NCI-H1417 treated with DMSO at 0.1 percent for 48 hours (cell line): Measurements from ENCODE around the gene MESP1.

Experiments
- DNase-seq: peaks from one replicate; lab custom pipeline; 2025; lab: John Stamatoyannopoulos, UW

Gene MESP1

GRCh38 chr15:89758283-89758682, 7.2 kb upstream of the MESP1 start:
- no peak for DNase-seq

- no peak for DNase-seq
Observed at GRCh38 chr15:89756897-89757296, 5.8 kb upstream of the MESP1 start.

- no peak for DNase-seq
Observed at GRCh38 chr15:89755701-89756100, 4.7 kb upstream of the MESP1 start.

- no peak for DNase-seq
Observed at GRCh38 chr15:89754361-89755154, 3.5 kb upstream of the MESP1 start.

GRCh38 chr15:89753855-89754254, 2.8 kb upstream of the MESP1 start:
- DNase-seq, result no peak

GRCh38 chr15:89751748-89752147, 699 bp upstream of the MESP1 start:
- no peak for DNase-seq

- DNase-seq, result no peak
Observed at GRCh38 chr15:89749951-89750559, 994 bp downstream of the MESP1 start.

- no peak for DNase-seq
Observed at GRCh38 chr15:89749526-89749925, 1.5 kb downstream of the MESP1 start.

- DNase-seq, result no peak
Observed at GRCh38 chr15:89749054-89749453, 2.0 kb downstream of the MESP1 start.

- no peak for DNase-seq
Observed at GRCh38 chr15:89747708-89748682, 3.1 kb downstream of the MESP1 start.

GRCh38 chr15:89746386-89746780, 4.7 kb downstream of the MESP1 start:
- no peak for DNase-seq

- no peak for DNase-seq
Observed at GRCh38 chr15:89745768-89746167, 5.3 kb downstream of the MESP1 start.

- no peak for DNase-seq
Observed at GRCh38 chr15:89745131-89745530, 5.9 kb downstream of the MESP1 start.

GRCh38 chr15:89743594-89743993, 7.5 kb downstream of the MESP1 start:
- no peak for DNase-seq

GRCh38 chr15:89743011-89743410, 8.0 kb downstream of the MESP1 start:
- DNase-seq, result no peak

GRCh38 chr15:89740137-89740536, 10.9 kb downstream of the MESP1 start:
- DNase-seq, result peak; percentile 61

- no peak for DNase-seq
Observed at GRCh38 chr15:89735773-89736172, 15.3 kb downstream of the MESP1 start.

- DNase-seq, result no peak
Observed at GRCh38 chr15:89732451-89733172, 18.4 kb downstream of the MESP1 start.

- DNase-seq, result no peak
Observed at GRCh38 chr15:89731275-89731674, 19.8 kb downstream of the MESP1 start.

- DNase-seq, result no peak
Observed at GRCh38 chr15:89728254-89728653, 22.8 kb downstream of the MESP1 start.

- DNase-seq, result no peak
Observed at GRCh38 chr15:89725064-89725463, 26.0 kb downstream of the MESP1 start.

GRCh38 chr15:89724621-89725020, 26.4 kb downstream of the MESP1 start:
- no peak for DNase-seq
